Astrocyte (in vitro differentiated cells and primary cell): ENCODE data around the gene ADAMTS6. TPM values are rescaled to one million over a fixed set of nuclear protein-coding genes. Genes with fewer than 3 reads are reported as not detected.
A peak's percentile ranks its signal among the peaks of the same experiment; 100 is the strongest.

Experiments used
- DNase-seq: peaks from one replicate; pipeline ENCODE4 v3.0.0-alpha.2; 2010; ENCODE audit warnings: low read depth
- FAIRE-seq: peaks from 2 replicates; lab custom pipeline; 2011; peaks lifted over from hg19 to GRCh38; lab: Jason Lieb, UNC
- H2AFZ ChIP-seq: 2 replicates; pipeline ENCODE4 v1.6.0; 2012; ENCODE audit warnings: low read depth, low read length, inconsistent platforms
- H3K27ac ChIP-seq: 2 replicates; pipeline ENCODE4 v1.5.1; 2011; ENCODE audit warnings: low read depth, low read length, inconsistent platforms
- H3K27me3 ChIP-seq: 2 replicates; pipeline ENCODE4 v1.6.0; 2011; ENCODE audit warnings: low read length, inconsistent platforms; ENCODE audit not compliant: insufficient read depth
- H3K36me3 ChIP-seq: 2 replicates; pipeline ENCODE4 v1.5.1; 2011; ENCODE audit warnings: low read length, inconsistent platforms; ENCODE audit not compliant: insufficient read depth
- H3K4me1 ChIP-seq: 2 replicates; pipeline ENCODE4 v1.5.1; 2011; ENCODE audit warnings: low read length, inconsistent platforms; ENCODE audit not compliant: insufficient read depth
- H3K4me2 ChIP-seq: 2 replicates; pipeline ENCODE4 v1.6.0; 2012; ENCODE audit warnings: low read length, inconsistent platforms
- H3K4me3 ChIP-seq: 2 replicates; pipeline ENCODE4 v1.5.1; 2011; ENCODE audit warnings: low read depth, mild to moderate bottlenecking, low read length, inconsistent platforms; ENCODE audit not compliant: insufficient read depth
- H3K79me2 ChIP-seq: 2 replicates; pipeline ENCODE4 v1.6.0; 2012; ENCODE audit warnings: mild to moderate bottlenecking, low read length, inconsistent platforms; ENCODE audit not compliant: insufficient read depth
- H3K9ac ChIP-seq: 2 replicates; pipeline ENCODE4 v1.6.0; 2012; ENCODE audit warnings: mild to moderate bottlenecking, low read length, inconsistent platforms
- H3K9me3 ChIP-seq: 2 replicates; pipeline ENCODE4 v1.5.1; 2012; ENCODE audit warnings: low read depth, mild to moderate bottlenecking, low read length, inconsistent platforms; ENCODE audit not compliant: insufficient read depth
- H4K20me1 ChIP-seq: 2 replicates; pipeline ENCODE4 v1.6.0; 2012; ENCODE audit warnings: low read length, inconsistent platforms; ENCODE audit not compliant: insufficient read depth
- H3K27ac Mint-ChIP-seq: one replicate; pipeline ENCODE4 v1.8.0; 2021; ENCODE audit warnings: mild to moderate bottlenecking, mixed read lengths; ENCODE audit not compliant: unreplicated experiment
- H3K27me3 Mint-ChIP-seq: one replicate; pipeline ENCODE4 v1.8.0; 2021; ENCODE audit warnings: low read depth, mixed read lengths; ENCODE audit not compliant: unreplicated experiment
- H3K36me3 Mint-ChIP-seq: one replicate; pipeline ENCODE4 v1.8.0; 2021; ENCODE audit warnings: low read depth, mixed read lengths; ENCODE audit not compliant: unreplicated experiment
- H3K4me1 Mint-ChIP-seq: one replicate; pipeline ENCODE4 v1.8.0; 2021; ENCODE audit warnings: low read depth, mixed read lengths; ENCODE audit not compliant: unreplicated experiment
- H3K4me3 Mint-ChIP-seq: one replicate; pipeline ENCODE4 v1.8.0; 2021; ENCODE audit warnings: mild to moderate bottlenecking, moderate library complexity, mixed read lengths; ENCODE audit not compliant: unreplicated experiment
- H3K9me3 Mint-ChIP-seq: one replicate; pipeline ENCODE4 v1.8.0; 2021; ENCODE audit warnings: mild to moderate bottlenecking, mixed read lengths; ENCODE audit not compliant: unreplicated experiment
- CTCF ChIP-seq: IDR thresholded peaks from 2 replicates; pipeline ENCODE4 v1.5.1; 2011; ENCODE audit warnings: low read depth, mild to moderate bottlenecking, inconsistent platforms, low read length, moderate library complexity; ENCODE audit not compliant: insufficient read depth
- EZH2 ChIP-seq: IDR thresholded peaks from 2 replicates; pipeline ENCODE4 v1.6.1; 2012; ENCODE audit warnings: mild to moderate bottlenecking, low read length, inconsistent platforms; ENCODE audit not compliant: insufficient read depth
- total RNA-seq: library from RNA; stranded (reverse); gene quantifications from 2 replicates; pipeline ENCODE4 v1.2.1, GENCODE V29; 2021

Gene ADAMTS6
- total RNA-seq, 1 donor from 2014 or later = 27.7 TPM

GRCh38 chr5:65243161-65243560, 238.6 kb downstream of the ADAMTS6 start:
- Histone ChIP-seq H2AFZ (no peak overlapping the region), H3K4me2 (no peak overlapping the region), H3K36me3 (peaks cover 9% of the 10 kb centered on the region), H3K9me3 (no peaks in the 10 kb centered on the region), H3K79me2 (no peaks in the 10 kb centered on the region), H3K4me3 (no peak overlapping the region), H3K27me3 (no peaks in the 10 kb centered on the region), H3K9ac (no peak overlapping the region), H3K27ac (no peak overlapping the region), H3K4me1 (no peaks in the 10 kb centered on the region), H4K20me1 (no peaks in the 10 kb centered on the region)
- H3K4me3 Mint-ChIP-seq = no peak overlapping the region
- TF ChIP-seq EZH2 (no peak), CTCF (no peak)
- FAIRE-seq = no peak
- no peak overlapping the region for H3K27ac Mint-ChIP-seq
- DNase-seq = no peak
- peaks cover 6% of the 10 kb centered on the region for H3K4me1 Mint-ChIP-seq
- no peaks in the 10 kb centered on the region for H3K9me3 Mint-ChIP-seq
- peaks cover 11% of the 10 kb centered on the region for H3K36me3 Mint-ChIP-seq
- H3K27me3 Mint-ChIP-seq = no peaks in the 10 kb centered on the region

DNA sequence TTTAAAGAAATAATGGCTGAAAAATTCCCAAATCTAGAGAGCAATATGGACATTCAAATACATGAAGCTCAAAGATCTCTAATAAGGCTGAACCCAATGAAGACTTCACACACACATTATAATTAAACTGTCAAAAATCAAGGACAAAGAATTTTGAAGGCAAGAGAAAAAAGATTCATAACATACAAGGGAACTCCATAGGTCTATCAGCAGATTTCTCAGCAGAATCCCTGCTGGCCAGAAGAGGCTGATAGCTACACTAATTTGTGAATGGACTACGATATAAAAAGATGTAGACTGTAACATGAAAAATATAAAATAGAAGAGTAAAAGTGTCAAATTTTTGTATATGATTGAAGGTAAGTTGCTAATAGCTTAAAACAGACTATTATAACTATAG, 251.9 kb downstream of the ADAMTS6 start:
- Histone ChIP-seq H3K9me3 (peaks cover 3% of the 10 kb centered on the region), H3K36me3 (peaks cover 18% of the 10 kb centered on the region), H3K27me3 (no peaks in the 10 kb centered on the region), H3K79me2 (no peaks in the 10 kb centered on the region), H3K9ac (no peak overlapping the region), H2AFZ (no peak overlapping the region), H3K4me1 (no peaks in the 10 kb centered on the region), H3K27ac (no peak overlapping the region), H3K4me3 (no peak overlapping the region), H3K4me2 (no peak overlapping the region), H4K20me1 (no peaks in the 10 kb centered on the region)
- H3K4me1 Mint-ChIP-seq = no peaks in the 10 kb centered on the region
- H3K9me3 Mint-ChIP-seq = peaks cover 18% of the 10 kb centered on the region
- FAIRE-seq (no peak), DNase-seq (no peak)
- H3K27ac Mint-ChIP-seq = no peak overlapping the region
- H3K4me3 Mint-ChIP-seq = no peak overlapping the region
- TF ChIP-seq EZH2 = no peak
- H3K36me3 Mint-ChIP-seq = peaks cover 32% of the 10 kb centered on the region
- no peaks in the 10 kb centered on the region for H3K27me3 Mint-ChIP-seq

DNA sequence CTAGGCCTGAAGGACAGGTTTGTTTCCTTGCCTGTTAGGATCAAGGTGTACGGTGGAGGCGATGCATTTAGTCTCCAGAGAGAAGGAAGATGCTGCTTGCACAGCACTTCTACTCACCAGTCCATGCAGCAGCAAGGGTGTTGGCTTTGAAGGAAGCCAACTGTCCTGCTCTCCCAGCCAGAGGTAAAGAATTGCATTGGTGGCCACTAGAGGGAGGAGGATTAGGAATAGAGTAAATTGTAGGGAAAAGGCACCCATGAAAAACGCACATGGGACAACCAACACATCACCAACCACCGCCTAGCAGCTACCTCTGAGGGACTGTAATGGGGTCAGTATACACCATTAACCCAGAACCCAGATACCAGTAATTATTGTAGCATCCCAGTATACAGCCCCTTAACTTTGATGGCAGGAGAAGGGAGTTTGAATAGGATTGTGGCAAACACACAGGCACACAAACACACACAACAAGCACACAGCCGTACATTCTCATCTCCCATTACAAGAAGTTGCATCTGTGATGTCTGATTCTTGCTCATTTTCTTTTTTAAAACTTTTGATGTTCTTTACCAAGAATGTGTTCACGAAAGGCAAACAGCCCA, 267.7 kb downstream of the ADAMTS6 start:
- peaks cover 25% of the 10 kb centered on the region for H3K36me3 Mint-ChIP-seq
- DNase-seq = no peak
- no peak overlapping the region for H3K4me3 Mint-ChIP-seq
- FAIRE-seq = no peak
- no peaks in the 10 kb centered on the region for H3K27me3 Mint-ChIP-seq
- H2AFZ ChIP-seq = no peak overlapping the region
- no peak overlapping the region for H3K27ac ChIP-seq
- H3K9me3 Mint-ChIP-seq = no peaks in the 10 kb centered on the region
- H4K20me1 ChIP-seq = no peaks in the 10 kb centered on the region
- H3K79me2 ChIP-seq = no peaks in the 10 kb centered on the region
- H3K27ac Mint-ChIP-seq = no peak overlapping the region
- H3K4me3 ChIP-seq = no peak overlapping the region
- no peak overlapping the region for H3K4me2 ChIP-seq
- peaks cover 9% of the 10 kb centered on the region for H3K4me1 Mint-ChIP-seq
- no peak overlapping the region for H3K9ac ChIP-seq
- H3K9me3 ChIP-seq = no peaks in the 10 kb centered on the region
- no peak for TF ChIP-seq EZH2
- TF ChIP-seq CTCF = peak; percentile 44
- H3K27me3 ChIP-seq = no peaks in the 10 kb centered on the region
- peaks cover 38% of the 10 kb centered on the region for H3K36me3 ChIP-seq
- peaks cover 9% of the 10 kb centered on the region for H3K4me1 ChIP-seq
